Esophagus squamous epithelium (tissue), 4 donors: ENCODE data around the gene G0S2.

Experiments
- CTCF ChIP-seq, 6 experiments: fragments of 450-650 bp in 4 of 6; fragments of 200-600 bp in 2 of 6; sonication (generic) in 2 of 6; IDR thresholded peaks; one replicate each; pipeline ENCODE4 v1.5.1; 2016 to 2019; ENCODE audit warnings: antibody characterized with exemption in 6 of 6, mild to moderate bottlenecking in 4 of 6, moderate library complexity in 4 of 6
- POLR2A ChIP-seq, 4 donors: fragments of 450-650 bp; IDR thresholded peaks; one replicate each; pipeline ENCODE4 v1.6.1; 2017; ENCODE audit warnings: antibody characterized with exemption in 4 of 4, mild to moderate bottlenecking in 4 of 4, moderate library complexity in 3 of 4

- TF ChIP-seq POLR2A (IDR thresholded peaks at IDR 0.05) (no peak), CTCF (IDR thresholded peaks at IDR 0.05) (no peak)
Observed at GRCh38 chr1:209688746-209689234, 13.6 kb downstream of the G0S2 start.
